ENCODE measurements around the gene MUC5B.

GRCh38 chr11:1252371-1253102 is 29.7 kb downstream of the MUC5B start:
- TF ChIP-seq POLR2AphosphoS5 (IDR thresholded peaks at IDR 0.05; ENCODE audit: low read depth) (no peak), REST (IDR thresholded peaks at IDR 0.05; ENCODE audit: insufficient replicate concordance, low read depth) (no peak)
- TF ChIP-seq, protein P1, sequence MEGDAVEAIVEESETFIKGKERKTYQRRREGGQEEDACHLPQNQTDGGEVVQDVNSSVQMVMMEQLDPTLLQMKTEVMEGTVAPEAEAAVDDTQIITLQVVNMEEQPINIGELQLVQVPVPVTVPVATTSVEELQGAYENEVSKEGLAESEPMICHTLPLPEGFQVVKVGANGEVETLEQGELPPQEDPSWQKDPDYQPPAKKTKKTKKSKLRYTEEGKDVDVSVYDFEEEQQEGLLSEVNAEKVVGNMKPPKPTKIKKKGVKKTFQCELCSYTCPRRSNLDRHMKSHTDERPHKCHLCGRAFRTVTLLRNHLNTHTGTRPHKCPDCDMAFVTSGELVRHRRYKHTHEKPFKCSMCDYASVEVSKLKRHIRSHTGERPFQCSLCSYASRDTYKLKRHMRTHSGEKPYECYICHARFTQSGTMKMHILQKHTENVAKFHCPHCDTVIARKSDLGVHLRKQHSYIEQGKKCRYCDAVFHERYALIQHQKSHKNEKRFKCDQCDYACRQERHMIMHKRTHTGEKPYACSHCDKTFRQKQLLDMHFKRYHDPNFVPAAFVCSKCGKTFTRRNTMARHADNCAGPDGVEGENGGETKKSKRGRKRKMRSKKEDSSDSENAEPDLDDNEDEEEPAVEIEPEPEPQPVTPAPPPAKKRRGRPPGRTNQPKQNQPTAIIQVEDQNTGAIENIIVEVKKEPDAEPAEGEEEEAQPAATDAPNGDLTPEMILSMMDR (IDR thresholded peaks at IDR 0.05; ENCODE audit: insufficient read depth, low read length) = no peak
